IMR-90 (cell line): Measurements from ENCODE around the gene MICA. TPM values are rescaled to one million over a fixed set of nuclear protein-coding genes. Genes with fewer than 3 reads are reported as not detected.
"Not testable (repeated sequence)": the region's sequence is repeated elsewhere in the genome, so short reads cannot be mapped to it uniquely, and the experiment has no call there.

ENCODE experiments used
- ATAC-seq: fragments of 200-7000 bp; cut with Tn5 transposase; 2 replicates; pipeline ENCODE4 v1.9.1; 2020; ENCODE audit warnings: low read depth, mild to moderate bottlenecking, moderate library complexity
- BruUV-seq: library from RNA; stranded (reverse); fragments of 400-500 nt; replicated peaks from 2 replicates; lab custom pipeline; 2021; lab: Mats Ljungman, UMichigan
- CTCF ChIA-PET: fragments of 300-600 bp; formaldehyde crosslinking; extraction: SDS; loops from one replicate; lab custom pipeline; 2021; ENCODE audit warnings: antibody characterized with exemption; lab: Yijun Ruan, JAX
- POLR2A ChIA-PET: fragments of 300-600 bp; sonication (Branson Sonifier 250); formaldehyde crosslinking; loops from one replicate; lab custom pipeline; 2022; ENCODE audit warnings: antibody characterized with exemption; ENCODE audit not compliant: unreplicated experiment; lab: Charles Lee
- DNase-seq: peaks from one replicate; pipeline ENCODE4 v3.0.0; 2013
- H2AFZ ChIP-seq: replicated peaks from 2 replicates; pipeline ENCODE3; 2013; ENCODE audit warnings: low read length, mild to moderate bottlenecking; ENCODE audit not compliant: poor library complexity
- H2AK5ac ChIP-seq: 2 replicates; pipeline ENCODE4 v1.6.1; 2013; ENCODE audit warnings: low read depth, low read length, inconsistent platforms
- H2AK9ac ChIP-seq: replicated peaks from 2 replicates; pipeline ENCODE3; 2013; ENCODE audit warnings: mild to moderate bottlenecking, low read depth, low read length, moderate library complexity; ENCODE audit not compliant: poor library complexity
- H2BK120ac ChIP-seq: 2 replicates; pipeline ENCODE4 v1.6.1; 2013; ENCODE audit warnings: low read depth, low read length, inconsistent platforms
- H2BK15ac ChIP-seq: 3 replicates; pipeline ENCODE4 v1.6.1; 2013; ENCODE audit warnings: low read depth, low read length, inconsistent platforms
- H2BK20ac ChIP-seq: 2 replicates; pipeline ENCODE4 v1.6.1; 2013; ENCODE audit warnings: low read depth, mild to moderate bottlenecking, inconsistent platforms, low read length, moderate library complexity
- H2BK5ac ChIP-seq: 2 replicates; pipeline ENCODE4 v1.6.1; 2013; ENCODE audit warnings: mild to moderate bottlenecking, low read depth, low read length, inconsistent platforms; ENCODE audit not compliant: poor library complexity, severe bottlenecking
- H3K14ac ChIP-seq: replicated peaks from 2 replicates; pipeline ENCODE4 v1.6.1; 2013; ENCODE audit warnings: low read depth, low read length, inconsistent platforms
- H3K18ac ChIP-seq: 2 replicates; pipeline ENCODE4 v1.6.1; 2013; ENCODE audit warnings: low read depth, low read length, control low read depth
- H3K23ac ChIP-seq: 2 replicates; pipeline ENCODE4 v1.6.1; 2013; ENCODE audit warnings: low read depth, low read length, inconsistent platforms
- H3K27ac ChIP-seq: 2 replicates; pipeline ENCODE4 v1.5.1; 2013; ENCODE audit warnings: mild to moderate bottlenecking, control low read depth, low read length; ENCODE audit not compliant: insufficient read depth
- H3K27me3 ChIP-seq: 2 replicates; pipeline ENCODE4 v1.6.1; 2013; ENCODE audit warnings: low read length; ENCODE audit not compliant: control insufficient read depth, insufficient read depth
- H3K36me3 ChIP-seq: 2 replicates; pipeline ENCODE4 v1.6.1; 2013; ENCODE audit warnings: low read length, mixed read lengths; ENCODE audit not compliant: control insufficient read depth, insufficient read depth
- H3K4ac ChIP-seq: 2 replicates; pipeline ENCODE4 v1.6.1; 2013; ENCODE audit warnings: low read depth, low read length, inconsistent platforms
- H3K4me1 ChIP-seq: 2 replicates; pipeline ENCODE4 v1.6.1; 2013; ENCODE audit warnings: low read length, mixed read lengths; ENCODE audit not compliant: control insufficient read depth, insufficient read depth
- H3K4me2 ChIP-seq: 2 replicates; pipeline ENCODE4 v1.6.1; 2013; ENCODE audit warnings: low read depth, mild to moderate bottlenecking, control low read depth, low read length, moderate library complexity
- H3K4me3 ChIP-seq: 2 replicates; pipeline ENCODE4 v1.5.1; 2013; ENCODE audit warnings: low read depth, mild to moderate bottlenecking, control low read depth, low read length, moderate library complexity; ENCODE audit not compliant: insufficient read depth
- H3K56ac ChIP-seq: 2 replicates; pipeline ENCODE4 v1.6.1; 2013; ENCODE audit warnings: low read length, inconsistent platforms; ENCODE audit not compliant: insufficient read depth; ENCODE audit errors: extremely low read depth
- H3K79me1 ChIP-seq, 2 experiments: 2 replicates each; pipeline ENCODE4 v1.6.1; 2013; ENCODE audit warnings: low read length in 2 of 2, inconsistent platforms in 1 of 2, low read depth in 1 of 2
- H3K9ac ChIP-seq: 2 replicates; pipeline ENCODE4 v1.6.1; 2013; ENCODE audit warnings: low read depth, low read length, control low read depth
- H3K9me1 ChIP-seq: 2 replicates; pipeline ENCODE4 v1.6.1; 2013; ENCODE audit warnings: low read length, inconsistent platforms; ENCODE audit not compliant: insufficient read depth
- H3K9me3 ChIP-seq: 2 replicates; pipeline ENCODE4 v1.6.1; 2013; ENCODE audit warnings: low read length; ENCODE audit not compliant: control insufficient read depth, insufficient read depth
- H4K20me1 ChIP-seq: 2 replicates; pipeline ENCODE4 v1.6.1; 2013; ENCODE audit warnings: low read length, inconsistent platforms; ENCODE audit not compliant: insufficient read depth
- H4K5ac ChIP-seq: 2 replicates; pipeline ENCODE4 v1.6.1; 2013; ENCODE audit warnings: mild to moderate bottlenecking, low read depth, low read length, control low read depth
- H4K8ac ChIP-seq, 2 experiments: 2 replicates each; pipeline ENCODE4 v1.6.1; 2013; ENCODE audit warnings: low read depth in 2 of 2, low read length in 2 of 2, control low read depth in 1 of 2, inconsistent platforms in 1 of 2
- H4K91ac ChIP-seq: 2 replicates; pipeline ENCODE4 v1.6.1; 2013; ENCODE audit warnings: low read depth, low read length, inconsistent platforms; ENCODE audit not compliant: insufficient read depth
- WGBS, 2 experiments: methylation state at CpG; one replicate each; pipeline versions ENCODE4 v1.1.5 to v1.1.7; 2013; ENCODE audit warnings: missing lambda C conversion rate in 2 of 2; ENCODE audit not compliant: insufficient read length in 1 of 2; ENCODE audit errors: extremely low coverage in 2 of 2; 5-methylcytosine and 5-hydroxymethylcytosine counted together
- dilution Hi-C: fragments of 300-500 bp; cut with HindIII; formaldehyde crosslinking; loops from one replicate; pipeline ENCODE4 v1.14.3; 2018; ENCODE audit warnings: low sequenced_read_pairs; ENCODE audit not compliant: unreplicated experiment
- in situ Hi-C: fragments of 300-500 bp; cut with MboI; formaldehyde crosslinking; loops from 3 replicates; pipeline ENCODE4 v1.14.3; 2019; ENCODE audit warnings: low sequenced_read_pairs, inconsistent platforms, mixed read lengths
- intact Hi-C: fragments of 100-400 bp; cut with micrococcal nuclease; formaldehyde crosslinking; loops from 2 replicates; pipeline ENCODE4 v1.10.0; 2022
- polyA plus RNA-seq, 3 experiments: library from polyadenylated mRNA; depleted of rRNA; stranded (reverse); fragments of >200 nt; gene quantifications; 2 replicates each; pipeline ENCODE4 v1.2.3, GENCODE V29; 2012; ENCODE audit warnings: low replicate concordance in 1 of 3
- total RNA-seq: library from RNA; depleted of rRNA; stranded (reverse); fragments of >200 nt; gene quantifications from 2 replicates; pipeline ENCODE4 v1.2.3, GENCODE V29; 2012

MICA gene
- total and polyA plus RNA-seq, 2 of the 4 experiments (the other 2 are of a cell fraction): 55.9 to 67.7 TPM

GRCh38 chr6:31397153-31397499 is 6.3 kb upstream of the MICA start:
- ATAC-seq, H3K18ac ChIP-seq, H3K4me1 ChIP-seq, CTCF ChIA-PET, POLR2A ChIA-PET, H3K9me1 ChIP-seq, H3K27ac ChIP-seq, H2BK15ac ChIP-seq, H3K9ac ChIP-seq, H4K20me1 ChIP-seq, in situ Hi-C loops, H4K91ac ChIP-seq, H2AK5ac ChIP-seq, H3K9me3 ChIP-seq, H2AFZ ChIP-seq, H2BK20ac ChIP-seq, H2BK5ac ChIP-seq, H3K36me3 ChIP-seq, H4K8ac ChIP-seq, H3K14ac ChIP-seq, H2BK120ac ChIP-seq, BruUV-seq, H3K4ac ChIP-seq, H3K4me2 ChIP-seq, H3K23ac ChIP-seq, H2AK9ac ChIP-seq, H3K56ac ChIP-seq, dilution Hi-C loops, H4K5ac ChIP-seq, H3K27me3 ChIP-seq, H3K4me3 ChIP-seq, DNase-seq: not testable (repeated sequence)
- intact Hi-C loops: loop anchor here (5.0 kb wide), 1 partner anchor 200 kb away; no protein-coding TSS in a partner anchor
- no CpG with 5 or more reads among the region's 8 CpGs for WGBS, 2 experiments
- H3K79me1 ChIP-seq: peaks cover 4 to 37% of the 10 kb centered on the region in 2 experiments; a peak in 3 of 4 replicates
